ENCODE measurements around the gene TSFM.

The TSFM gene

DNA sequence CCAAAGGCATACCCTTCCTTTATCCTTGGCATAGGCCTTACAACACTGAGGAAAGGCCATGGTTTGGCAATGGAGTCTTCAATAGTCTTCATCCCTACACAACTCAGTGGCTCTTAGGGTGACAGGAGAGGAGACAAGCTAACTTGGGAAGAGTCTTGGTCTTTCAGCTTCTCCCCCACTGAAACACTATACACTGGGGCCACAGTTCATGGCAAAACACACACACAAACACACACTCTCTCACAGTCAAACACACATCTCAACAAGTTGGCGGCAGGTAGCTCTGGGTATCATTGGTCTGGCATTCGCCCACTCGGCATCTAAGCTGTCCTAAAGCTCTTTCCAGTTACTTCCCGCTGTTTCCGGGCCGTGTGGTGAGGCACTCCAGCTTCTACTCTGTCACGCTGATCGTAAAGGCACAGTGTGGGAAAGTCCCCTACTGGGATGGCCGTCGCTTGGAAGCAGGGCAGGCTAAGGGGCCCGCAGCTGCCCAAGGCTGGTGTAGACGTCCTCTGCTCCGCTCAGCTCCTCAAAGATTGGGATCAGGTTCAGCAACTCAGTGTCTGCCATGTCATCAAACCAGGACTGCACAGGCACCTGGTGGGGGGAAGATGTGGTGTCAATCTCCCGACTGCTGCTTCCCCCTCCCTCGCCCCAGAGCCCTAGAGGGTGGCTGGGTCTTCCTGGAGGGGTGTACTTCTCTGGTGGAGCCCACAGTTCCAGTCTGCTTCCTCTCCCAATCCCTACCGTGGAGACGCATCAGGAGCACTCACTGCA, 40.7 kb downstream of the TSFM start:
- no peak for DNase-seq (ENCODE audit: low spot score)
- in situ Hi-C loops (cut with MboI; ENCODE audit: low sequenced_read_pairs, unreplicated experiment) = no loop called here
- no peak for TF ChIP-seq CTCF (IDR thresholded peaks at IDR 0.05; ENCODE audit: borderline replicate concordance, control extremely low read depth, extremely low read depth, insufficient read depth, missing control alignments)

DNA sequence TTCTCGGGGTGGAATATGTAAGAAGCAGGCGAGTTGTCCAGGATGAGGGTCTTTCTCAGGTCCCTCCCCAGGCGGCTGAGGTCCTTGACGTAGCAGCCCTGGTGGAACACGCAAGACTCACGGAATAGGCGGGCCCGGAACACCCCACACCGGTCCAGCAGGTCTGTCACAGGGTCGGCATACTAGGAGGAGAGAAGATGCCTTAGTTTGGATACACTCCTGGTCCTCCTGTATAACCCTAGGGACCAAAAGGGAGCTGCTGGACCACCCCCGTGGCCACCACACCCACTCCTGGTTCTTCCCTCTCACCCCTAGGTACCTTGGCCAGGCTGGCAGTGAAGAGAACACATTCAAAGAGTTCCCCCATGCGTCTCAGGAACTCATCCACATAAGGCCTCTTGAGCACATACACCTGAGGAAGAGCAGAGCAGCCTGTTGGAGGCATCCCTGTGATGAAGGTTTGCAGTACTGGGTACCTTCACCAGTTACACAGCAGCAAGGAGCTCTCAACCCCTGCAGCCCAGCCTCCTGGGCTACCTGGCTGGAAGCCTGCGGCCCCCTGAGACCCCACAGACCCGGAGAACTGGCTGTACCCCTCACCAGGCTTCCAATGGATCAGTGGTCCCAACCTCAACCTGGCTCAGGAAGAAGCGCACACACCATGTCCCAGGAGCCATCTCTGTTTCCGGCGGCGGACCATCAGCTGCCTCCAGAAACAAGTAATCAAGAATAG, 41.5 kb downstream of the TSFM start:
- TF ChIP-seq CTCF (IDR thresholded peaks at IDR 0.05; ENCODE audit: borderline replicate concordance, control extremely low read depth, extremely low read depth, insufficient read depth, missing control alignments) = no peak
- DNase-seq (ENCODE audit: low spot score) = no peak
- in situ Hi-C loops (cut with MboI; ENCODE audit: low sequenced_read_pairs, unreplicated experiment) = no loop called here

GRCh38 chr12:57825451-57825850, 42.9 kb downstream of the TSFM start:
- no peak for TF ChIP-seq CTCF (IDR thresholded peaks at IDR 0.05; ENCODE audit: borderline replicate concordance, control extremely low read depth, extremely low read depth, insufficient read depth, missing control alignments)
- in situ Hi-C loops (cut with MboI; ENCODE audit: low sequenced_read_pairs, unreplicated experiment) = no loop called here
- no peak for DNase-seq (ENCODE audit: low spot score)

DNA sequence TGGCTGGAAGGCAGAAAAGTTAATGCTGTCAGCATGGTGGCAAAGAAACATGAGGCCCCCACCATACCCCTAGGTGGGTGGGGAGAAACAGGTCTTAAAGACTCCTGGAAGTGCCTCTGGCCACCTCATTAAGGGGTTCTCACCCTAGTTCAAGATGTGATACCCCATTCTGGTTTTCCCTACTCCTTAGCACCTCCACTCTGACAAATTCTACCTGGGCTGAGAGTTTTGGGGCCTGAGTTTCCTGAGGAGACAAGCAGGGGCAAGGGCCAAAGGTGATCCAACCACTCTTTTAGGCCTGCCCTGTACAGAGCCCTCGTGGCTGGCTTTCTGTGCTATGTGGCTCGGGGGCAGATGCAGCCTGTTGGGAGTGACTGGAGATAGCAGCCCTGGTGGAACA, 43.8 kb downstream of the TSFM start:
- DNase-seq (ENCODE audit: low spot score) = no peak
- in situ Hi-C loops (cut with MboI; ENCODE audit: low sequenced_read_pairs, unreplicated experiment) = no loop called here
- no peak for TF ChIP-seq CTCF (IDR thresholded peaks at IDR 0.05; ENCODE audit: borderline replicate concordance, control extremely low read depth, extremely low read depth, insufficient read depth, missing control alignments)

DNA sequence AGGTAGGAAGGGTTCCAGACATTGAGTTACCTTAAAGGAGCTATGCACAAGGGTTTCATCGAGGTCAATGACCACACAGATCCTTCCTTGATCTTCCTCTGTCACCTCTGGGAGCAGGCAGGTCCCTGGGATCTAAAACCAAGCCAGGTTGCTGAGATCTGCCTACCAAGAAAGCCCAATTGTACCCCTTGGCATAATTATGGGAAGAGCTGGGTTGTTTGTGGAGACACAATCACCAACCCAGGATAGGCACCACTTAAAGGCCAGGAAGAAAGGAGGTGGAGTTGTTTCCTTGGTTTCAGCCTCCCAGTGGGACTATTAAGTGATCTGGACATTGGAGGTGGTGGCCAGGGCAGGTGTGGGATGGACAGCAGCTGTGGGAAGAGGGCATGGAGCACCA, 44.4 kb downstream of the TSFM start:
- no peak for TF ChIP-seq CTCF (IDR thresholded peaks at IDR 0.05; ENCODE audit: borderline replicate concordance, control extremely low read depth, extremely low read depth, insufficient read depth, missing control alignments)
- no peak for DNase-seq (ENCODE audit: low spot score)
- in situ Hi-C loops (cut with MboI; ENCODE audit: low sequenced_read_pairs, unreplicated experiment) = no loop called here

- no peak for TF ChIP-seq CTCF (IDR thresholded peaks at IDR 0.05; ENCODE audit: borderline replicate concordance, control extremely low read depth, extremely low read depth, insufficient read depth, missing control alignments)
- no peak for DNase-seq (ENCODE audit: low spot score)
- in situ Hi-C loops (cut with MboI; ENCODE audit: low sequenced_read_pairs, unreplicated experiment) = no loop called here
Measured at GRCh38 chr12:57829025-57829777, 46.6 kb downstream of the TSFM start.

Measured in GM13976 (cell line).